Liver (tissue), 9 donors: ENCODE measurements around the gene PHLPP2. TPM values are rescaled to one million over a fixed set of nuclear protein-coding genes. Genes with fewer than 3 reads are reported as not detected.

Experiments used
- DNase-seq: peaks from one replicate; pipeline ENCODE4 v3.0.0-alpha.2; 2017; ENCODE audit warnings: low spot score
- H3K27ac ChIP-seq, 2 donors: one replicate each; pipeline ENCODE4 v1.7.0; 2013; ENCODE audit warnings: inconsistent platforms in 2 of 2, low read length in 2 of 2, control low read depth in 1 of 2, low read depth in 1 of 2, mild to moderate bottlenecking in 1 of 2
- H3K27me3 ChIP-seq, 4 donors: one replicate each; pipeline versions ENCODE4 v1.6.1 to v1.7.0; 2013; ENCODE audit warnings: low read length in 3 of 4, inconsistent platforms in 1 of 4, mild to moderate bottlenecking in 1 of 4, moderate library complexity in 1 of 4; ENCODE audit not compliant: control insufficient read depth in 4 of 4, insufficient read depth in 4 of 4
- H3K36me3 ChIP-seq, 4 donors: one replicate each; pipeline versions ENCODE4 v1.6.1 to v1.7.0; 2013; ENCODE audit warnings: low read length in 3 of 4, mild to moderate bottlenecking in 3 of 4, low read depth in 1 of 4, moderate library complexity in 1 of 4; ENCODE audit not compliant: control insufficient read depth in 4 of 4, insufficient read depth in 3 of 4
- H3K4me1 ChIP-seq, 4 donors: one replicate each; pipeline versions ENCODE4 v1.6.1 to v1.7.0; 2013; ENCODE audit warnings: low read length in 3 of 4, mild to moderate bottlenecking in 3 of 4, moderate library complexity in 1 of 4; ENCODE audit not compliant: control insufficient read depth in 4 of 4, insufficient read depth in 4 of 4
- H3K4me3 ChIP-seq, 3 donors: one replicate each; pipeline versions ENCODE4 v1.6.1 to v1.7.0; 2013; ENCODE audit warnings: low read length in 3 of 3, control low read depth in 1 of 3, low read depth in 1 of 3, mild to moderate bottlenecking in 1 of 3
- H3K9ac ChIP-seq, 2 donors: one replicate each; pipeline ENCODE4 v1.7.0; 2013; ENCODE audit warnings: low read length in 2 of 2, mild to moderate bottlenecking in 2 of 2, moderate library complexity in 2 of 2, control low read depth in 1 of 2, low read depth in 1 of 2
- H3K9me3 ChIP-seq, 4 donors: one replicate each; pipeline versions ENCODE4 v1.6.1 to v1.7.0; 2013; ENCODE audit warnings: low read length in 3 of 4; ENCODE audit not compliant: control insufficient read depth in 4 of 4
- ATF3 ChIP-seq: IDR thresholded peaks from 2 replicates; pipeline ENCODE4 v1.6.1; 2016; ENCODE audit warnings: antibody characterized with exemption
- CTCF ChIP-seq: fragments of 150-350 bp; IDR thresholded peaks from 2 replicates; pipeline ENCODE4 v1.5.1; 2017; ENCODE audit warnings: improper control_type of control experiment, low read depth, low read length; ENCODE audit not compliant: missing input control
- EGR1 ChIP-seq, 2 donors: IDR thresholded peaks; 2 replicates each; pipeline ENCODE4 v1.6.1; 2016 to 2018; ENCODE audit warnings: antibody characterized with exemption in 2 of 2, low read depth in 2 of 2
- FOXA1 ChIP-seq: IDR thresholded peaks from 2 replicates; pipeline ENCODE4 v1.6.1; 2016; ENCODE audit warnings: antibody characterized with exemption
- FOXA2 ChIP-seq: IDR thresholded peaks from 2 replicates; pipeline ENCODE4 v1.6.1; 2016; ENCODE audit warnings: antibody characterized with exemption
- GABPA ChIP-seq, 2 donors: IDR thresholded peaks in 1 of 2; conservative IDR thresholded peaks in 1 of 2; 2 replicates each; pipeline ENCODE4 v1.6.1; 2016; ENCODE audit warnings: antibody characterized with exemption in 2 of 2, mild to moderate bottlenecking in 1 of 2, moderate library complexity in 1 of 2
- HNF4A ChIP-seq, 2 donors: conservative IDR thresholded peaks; 2 replicates each; pipeline ENCODE4 v1.6.1; 2016; ENCODE audit warnings: antibody characterized with exemption in 2 of 2, mild to moderate bottlenecking in 2 of 2
- HNF4G ChIP-seq: IDR thresholded peaks from 2 replicates; pipeline ENCODE4 v1.6.1; 2016; ENCODE audit warnings: antibody characterized with exemption
- JUND ChIP-seq, 2 donors: IDR thresholded peaks; 2 replicates each; pipeline ENCODE4 v1.6.1; 2016; ENCODE audit warnings: antibody characterized with exemption in 2 of 2
- NR2F2 ChIP-seq: IDR thresholded peaks from 2 replicates; pipeline ENCODE4 v1.6.1; 2016; ENCODE audit warnings: antibody characterized with exemption
- RAD21 ChIP-seq, 2 donors: IDR thresholded peaks; 2 replicates each; pipeline ENCODE4 v1.6.1; 2016; ENCODE audit warnings: antibody characterized with exemption in 2 of 2, mild to moderate bottlenecking in 2 of 2
- REST ChIP-seq: IDR thresholded peaks from 2 replicates; pipeline ENCODE4 v1.6.1; 2016; ENCODE audit warnings: antibody characterized with exemption, mild to moderate bottlenecking
- RXRA ChIP-seq, 2 donors: IDR thresholded peaks; 2 replicates each; pipeline ENCODE4 v1.6.1; 2017 to 2018; ENCODE audit warnings: antibody characterized with exemption in 2 of 2, mild to moderate bottlenecking in 1 of 2
- SP1 ChIP-seq: IDR thresholded peaks from 2 replicates; pipeline ENCODE4 v1.6.1; 2018; ENCODE audit warnings: antibody characterized with exemption, mild to moderate bottlenecking
- TAF1 ChIP-seq: conservative IDR thresholded peaks from 2 replicates; pipeline ENCODE4 v1.6.1; 2016; ENCODE audit warnings: antibody characterized with exemption, mild to moderate bottlenecking
- YY1 ChIP-seq: IDR thresholded peaks from 2 replicates; pipeline ENCODE4 v1.6.1; 2016; ENCODE audit warnings: antibody characterized with exemption, mild to moderate bottlenecking
- WGBS: extraction: QIAGEN DNeasy Blood & Tissue Kit; methylation state at CpG from one replicate; pipeline ENCODE4 v1.1.7; 2013; 5-methylcytosine and 5-hydroxymethylcytosine counted together
- polyA plus RNA-seq, 2 donors: library from polyadenylated mRNA; stranded (reverse) in 1 of 2; unstranded in 1 of 2; fragments of 200-250 nt in 1 of 2; fragments of >200 nt in 1 of 2; fragmentation: Nextera tagmentation in 1 of 2; extraction: Ambion mirVana in 1 of 2; gene quantifications; one replicate each; pipeline versions ENCODE4 v1.2.1 to v1.2.3, GENCODE V29; 2013 to 2015
- total RNA-seq, 2 donors: library from RNA; depleted of rRNA; stranded (reverse); fragments of >200 nt; gene quantifications; one replicate each; pipeline ENCODE4 v1.2.3, GENCODE V29; 2014
- TF ChIP-seq, protein P1 (sequence below): IDR thresholded peaks from 2 replicates; pipeline ENCODE4 v1.6.1; 2016; ENCODE audit warnings: antibody characterized with exemption
- TF ChIP-seq, protein P2 (sequence below): IDR thresholded peaks from 2 replicates; pipeline ENCODE4 v1.6.1; 2016; ENCODE audit warnings: antibody characterized with exemption
- donor health status: healthy.
- donor health status: healthy.
- donor health status: healthy.
- donor health status: healthy.
- donor health status: healthy.

Gene PHLPP2
- total and polyA plus RNA-seq, 4 donors: 1.2 to 7.8 (median 3.9) TPM

DNA sequence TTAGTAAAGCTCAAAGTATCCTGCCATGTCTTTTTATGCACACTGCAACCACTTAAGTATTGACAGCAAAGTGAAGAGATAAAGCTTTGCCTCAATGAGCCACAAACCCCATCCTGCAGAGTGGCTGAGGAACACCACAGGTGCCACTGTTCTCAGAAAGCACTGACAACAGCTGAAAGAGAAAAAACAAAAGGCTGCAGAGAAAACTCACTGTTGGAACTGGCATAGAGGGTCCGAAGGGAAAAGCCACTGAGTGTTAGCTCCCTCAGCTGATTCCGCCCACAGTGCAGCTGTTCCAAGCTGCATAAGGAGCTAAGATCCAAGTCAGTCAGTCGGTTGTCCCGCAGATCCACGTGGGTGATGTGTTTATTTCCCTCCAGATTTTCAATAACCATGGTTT, 48.3 kb downstream of the PHLPP2 start:
- H3K36me3 ChIP-seq: peaks cover 2 to 11% (median 6%) of the 10 kb centered on the region in 4 donors
- no peak for TF ChIP-seq HNF4A (conservative IDR thresholded peaks at IDR 0.05)
- WGBS: 91% methylated on average over 5 of the region's 5 CpGs
- DNase-seq: no peak
- H3K9me3 ChIP-seq: no peaks in the 10 kb centered on the region
- H3K4me1 ChIP-seq: no peaks in the 10 kb centered on the region
- H3K9ac ChIP-seq: no peak overlapping the region
- no peaks in the 10 kb centered on the region for H3K27me3 ChIP-seq
- no peak overlapping the region for H3K4me3 ChIP-seq
- no peak overlapping the region for H3K27ac ChIP-seq

DNA sequence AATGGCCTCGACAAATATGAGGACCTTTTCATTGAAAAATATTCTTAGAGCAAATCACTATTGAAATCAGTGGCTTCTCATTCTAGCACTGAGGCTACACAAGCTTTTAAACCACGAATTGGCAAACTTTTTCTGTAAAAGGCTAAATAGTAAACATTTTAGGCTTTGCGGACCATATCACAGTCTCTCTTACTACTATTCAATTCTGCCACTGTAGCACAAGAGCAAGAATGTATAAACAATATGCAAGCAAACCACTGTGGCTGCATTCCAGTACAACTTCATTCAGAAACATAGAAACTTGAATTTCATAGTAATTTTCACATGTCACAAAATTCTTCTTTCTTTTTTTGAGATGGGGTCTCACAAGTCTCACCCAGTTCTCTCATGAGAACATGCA, 49.1 kb downstream of the PHLPP2 start:
- Histone ChIP-seq H3K36me3 (peaks cover 2 to 11% (median 8%) of the 10 kb centered on the region in 4 donors), H3K4me3 (no peak overlapping the region), H3K9ac (no peak overlapping the region), H3K27ac (no peak overlapping the region), H3K9me3 (no peaks in the 10 kb centered on the region), H3K4me1 (peaks cover 0 to 5% (median 0%) of the 10 kb centered on the region in 4 donors), H3K27me3 (no peaks in the 10 kb centered on the region)
- DNase-seq: no peak
- 92% methylated on average over 3 of the region's 3 CpGs for WGBS
- no peak for TF ChIP-seq RAD21 (IDR thresholded peaks at IDR 0.05)
- TF ChIP-seq FOXA1: no peak
- no peak for TF ChIP-seq SP1
- TF ChIP-seq, protein P1, sequence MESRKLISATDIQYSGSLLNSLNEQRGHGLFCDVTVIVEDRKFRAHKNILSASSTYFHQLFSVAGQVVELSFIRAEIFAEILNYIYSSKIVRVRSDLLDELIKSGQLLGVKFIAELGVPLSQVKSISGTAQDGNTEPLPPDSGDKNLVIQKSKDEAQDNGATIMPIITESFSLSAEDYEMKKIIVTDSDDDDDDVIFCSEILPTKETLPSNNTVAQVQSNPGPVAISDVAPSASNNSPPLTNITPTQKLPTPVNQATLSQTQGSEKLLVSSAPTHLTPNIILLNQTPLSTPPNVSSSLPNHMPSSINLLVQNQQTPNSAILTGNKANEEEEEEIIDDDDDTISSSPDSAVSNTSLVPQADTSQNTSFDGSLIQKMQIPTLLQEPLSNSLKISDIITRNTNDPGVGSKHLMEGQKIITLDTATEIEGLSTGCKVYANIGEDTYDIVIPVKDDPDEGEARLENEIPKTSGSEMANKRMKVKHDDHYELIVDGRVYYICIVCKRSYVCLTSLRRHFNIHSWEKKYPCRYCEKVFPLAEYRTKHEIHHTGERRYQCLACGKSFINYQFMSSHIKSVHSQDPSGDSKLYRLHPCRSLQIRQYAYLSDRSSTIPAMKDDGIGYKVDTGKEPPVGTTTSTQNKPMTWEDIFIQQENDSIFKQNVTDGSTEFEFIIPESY: no peak
- TF ChIP-seq TAF1: no peak
- TF ChIP-seq JUND (IDR thresholded peaks at IDR 0.05): no peak
- no peak for TF ChIP-seq REST
- TF ChIP-seq FOXA2: no peak
- no peak for TF ChIP-seq GABPA (IDR thresholded peaks at IDR 0.05 in 1 of 2, conservative IDR thresholded peaks at IDR 0.05 in 1 of 2)
- TF ChIP-seq CTCF: no peak
- no peak for TF ChIP-seq RXRA (IDR thresholded peaks at IDR 0.05)
- no peak for TF ChIP-seq HNF4G
- TF ChIP-seq NR2F2: no peak
- TF ChIP-seq HNF4A (conservative IDR thresholded peaks at IDR 0.05): no peak
- TF ChIP-seq EGR1 (IDR thresholded peaks at IDR 0.05; ENCODE audit: low read depth in 2 of 2): no peak
- TF ChIP-seq, protein P2, sequence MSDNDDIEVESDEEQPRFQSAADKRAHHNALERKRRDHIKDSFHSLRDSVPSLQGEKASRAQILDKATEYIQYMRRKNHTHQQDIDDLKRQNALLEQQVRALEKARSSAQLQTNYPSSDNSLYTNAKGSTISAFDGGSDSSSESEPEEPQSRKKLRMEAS: no peak
- no peak for TF ChIP-seq ATF3
- TF ChIP-seq YY1: no peak
